HG02588 (cell line): ENCODE data around the gene ROBO3.

Source experiments
- ATAC-seq: cut with Tn5 transposase; IDR thresholded peaks from one replicate; pipeline ENCODE4 v1.9.1; 2021; ENCODE audit warnings: mild to moderate bottlenecking, moderate library complexity; ENCODE audit not compliant: unreplicated experiment

ROBO3 gene

GRCh38 chr11:124844664-124845079 lies 20.6 kb upstream of the ROBO3 start:
- no peak for ATAC-seq

- ATAC-seq, result no peak
These were observed 19.1 kb upstream of the ROBO3 start for GRCh38 chr11:124846070-124846673.

- ATAC-seq, result no peak
These were observed 6.1 kb upstream of the ROBO3 start for GRCh38 chr11:124859171-124859570.

GRCh38 chr11:124861670-124862069 lies 3.6 kb upstream of the ROBO3 start:
- ATAC-seq, result no peak

GRCh38 chr11:124863137-124863825 lies 2.0 kb upstream of the ROBO3 start:
- no peak for ATAC-seq

GRCh38 chr11:124863826-124864165 lies 1.4 kb upstream of the ROBO3 start:
- no peak for ATAC-seq

GRCh38 chr11:124864176-124864891 lies 898 bp upstream of the ROBO3 start:
- ATAC-seq, result no peak

GRCh38 chr11:124864892-124865180 lies 396 bp upstream of the ROBO3 start:
- ATAC-seq, result no peak

- no peak for ATAC-seq
These were observed 945 bp downstream of the ROBO3 start for GRCh38 chr11:124865902-124866851.

- ATAC-seq, result no peak
These were observed 2.5 kb downstream of the ROBO3 start for GRCh38 chr11:124867700-124868099.

- no peak for ATAC-seq
These were observed 3.4 kb downstream of the ROBO3 start for GRCh38 chr11:124868331-124869274.

- ATAC-seq, result no peak
These were observed 4.1 kb downstream of the ROBO3 start for GRCh38 chr11:124869331-124869730.

- ATAC-seq, result no peak
These were observed 4.7 kb downstream of the ROBO3 start for GRCh38 chr11:124869856-124870387.

- no peak for ATAC-seq
These were observed 5.2 kb downstream of the ROBO3 start for GRCh38 chr11:124870430-124870829.

GRCh38 chr11:124872280-124872679 lies 7.0 kb downstream of the ROBO3 start:
- ATAC-seq, result no peak

- no peak for ATAC-seq
These were observed 7.5 kb downstream of the ROBO3 start for GRCh38 chr11:124872741-124873140.

- no peak for ATAC-seq
These were observed 8.7 kb downstream of the ROBO3 start for GRCh38 chr11:124873951-124874350.

- no peak for ATAC-seq
These were observed 9.5 kb downstream of the ROBO3 start for GRCh38 chr11:124874571-124875255.

- no peak for ATAC-seq
These were observed 10.2 kb downstream of the ROBO3 start for GRCh38 chr11:124875401-124875800.
